HCT116 (cell line): ENCODE measurements around the gene CATSPERB. TPM values are rescaled to one million over a fixed set of nuclear protein-coding genes. Genes with fewer than 3 reads are reported as not detected.

ENCODE experiments used
- ATAC-seq: fragments of 200-7000 bp; cut with Tn5 transposase; 2 replicates; pipeline ENCODE4 v1.9.1; 2020; ENCODE audit warnings: mild to moderate bottlenecking, moderate library complexity
- BruUV-seq: library from RNA; stranded (reverse); fragments of 400-500 nt; replicated peaks from 2 replicates; lab custom pipeline; 2021; lab: Mats Ljungman, UMichigan
- CTCF ChIA-PET: fragments of 300-600 bp; sonication (Branson Sonifier 250); formaldehyde crosslinking; loops from one replicate; lab custom pipeline; 2021; ENCODE audit warnings: antibody characterized with exemption; lab: Charles Lee
- POLR2A ChIA-PET: fragments of 300-600, 350-600 bp; sonication (Branson Sonifier 250); formaldehyde crosslinking; loops from one replicate; lab custom pipeline; 2021; ENCODE audit warnings: antibody characterized with exemption; lab: Charles Lee
- RAD21 ChIA-PET, 2 experiments: fragments of 300-600 bp; sonication (Branson Sonifier 250); formaldehyde crosslinking; loops; one replicate each; lab custom pipeline; 2023; ENCODE audit warnings: low total read pairs in 2 of 2; ENCODE audit not compliant: uncharacterized antibody in 2 of 2, unreplicated experiment in 2 of 2, low non-redundant PET in 1 of 2; lab: Charles Lee
- DNase-seq: peaks from one replicate; pipeline ENCODE4 v3.0.0-alpha.2; 2010; ENCODE audit warnings: low read depth, low spot score
- H2AFZ ChIP-seq: fragments of 200-600 bp; shearing (Covaris generic), sonication (generic); 2 replicates; pipeline ENCODE4 v1.6.1; 2017; ENCODE audit warnings: low read depth, mixed run types, mixed read lengths, antibody characterized with exemption, low read length; ENCODE audit not compliant: poor library complexity, severe bottlenecking
- H3K27ac ChIP-seq: 2 replicates; pipeline ENCODE4 v1.5.1; 2012; ENCODE audit warnings: low read depth, low read length
- H3K27me3 ChIP-seq: fragments of 200-600 bp; sonication (generic); 2 replicates; pipeline ENCODE4 v1.6.1; 2016; ENCODE audit warnings: mixed run types, low read length, mixed read lengths; ENCODE audit not compliant: insufficient read depth
- H3K36me3 ChIP-seq, 2 experiments: fragments of 200-500 bp in 1 of 2; fragments of 200-600 bp in 1 of 2; sonication (Bioruptor generic) in 1 of 2; sonication (generic) in 1 of 2; 2 replicates each; pipeline versions ENCODE4 v1.5.1 to v1.6.1; 2014 to 2016; ENCODE audit warnings: low read length in 2 of 2, inconsistent platforms in 1 of 2, mixed read lengths in 1 of 2, mixed run types in 1 of 2; ENCODE audit not compliant: insufficient read depth in 2 of 2, control insufficient read depth in 1 of 2
- H3K4me1 ChIP-seq, 2 experiments: fragments of 200-600 bp in 1 of 2; sonication (generic) in 1 of 2; 2 replicates each; pipeline versions ENCODE4 v1.5.1 to v1.6.1; 2012 to 2017; ENCODE audit warnings: low read length in 2 of 2, inconsistent platforms in 1 of 2, mild to moderate bottlenecking in 1 of 2, mixed read lengths in 1 of 2, mixed run types in 1 of 2, moderate library complexity in 1 of 2; ENCODE audit not compliant: insufficient read depth in 2 of 2, control insufficient read depth in 1 of 2
- H3K4me2 ChIP-seq: fragments of 200-600 bp; sonication (generic); 2 replicates; pipeline ENCODE4 v1.6.1; 2017; ENCODE audit warnings: mixed run types, low read length, mixed read lengths
- H3K4me3 ChIP-seq, 2 experiments: fragments of 200-600 bp in 1 of 2; sonication (generic) in 1 of 2; replicated peaks in 1 of 2; 2 replicates each; pipeline ENCODE4 v1.5.1; 2011 to 2016; ENCODE audit warnings: low read length in 2 of 2, control low read depth in 1 of 2, low read depth in 1 of 2, mild to moderate bottlenecking in 1 of 2, mixed read lengths in 1 of 2, mixed run types in 1 of 2
- H3K79me2 ChIP-seq: fragments of 200-600 bp; sonication (generic); 2 replicates; pipeline ENCODE4 v1.6.1; 2017; ENCODE audit warnings: mild to moderate bottlenecking, mixed run types, low read length, moderate library complexity, mixed read lengths; ENCODE audit not compliant: insufficient read depth
- H3K9ac ChIP-seq: fragments of 200-600 bp; sonication (generic); 2 replicates; pipeline ENCODE4 v1.6.1; 2016; ENCODE audit warnings: low read length, mixed read lengths
- H3K9me2 ChIP-seq: fragments of 200-600 bp; sonication (generic), shearing (Covaris generic); 2 replicates; pipeline ENCODE4 v1.6.1; 2017; ENCODE audit warnings: mixed run types, mild to moderate bottlenecking, moderate library complexity; ENCODE audit not compliant: insufficient read depth
- H3K9me3 ChIP-seq, 2 experiments: fragments of 200-500 bp in 1 of 2; fragments of 200-600 bp in 1 of 2; sonication (Bioruptor generic) in 1 of 2; sonication (generic) in 1 of 2; 2 replicates each; pipeline ENCODE4 v1.6.1; 2014 to 2017; ENCODE audit warnings: low read length in 2 of 2, mixed read lengths in 2 of 2, inconsistent platforms in 1 of 2, low read depth in 1 of 2, mild to moderate bottlenecking in 1 of 2, mixed run types in 1 of 2, moderate library complexity in 1 of 2; ENCODE audit not compliant: control insufficient read depth in 1 of 2, insufficient read depth in 1 of 2
- H4K20me1 ChIP-seq: fragments of 200-600 bp; sonication (generic), shearing (Covaris generic); 2 replicates; pipeline ENCODE4 v1.6.1; 2017; ENCODE audit warnings: mixed run types, mild to moderate bottlenecking, moderate library complexity; ENCODE audit not compliant: insufficient read depth
- CBX3 ChIP-seq: IDR thresholded peaks from 2 replicates; pipeline ENCODE4 v1.6.1; 2012; ENCODE audit warnings: low read depth
- EGR1 ChIP-seq: IDR thresholded peaks from 2 replicates; pipeline ENCODE4 v1.6.1; 2012; ENCODE audit warnings: low read depth
- ELF1 ChIP-seq: IDR thresholded peaks from 2 replicates; pipeline ENCODE4 v1.6.1; 2012; ENCODE audit warnings: low read depth, borderline replicate concordance
- EZH2 ChIP-seq: fragments of 200-600 bp; sonication (generic); IDR thresholded peaks from 2 replicates; pipeline ENCODE4 v1.6.1; 2017; ENCODE audit warnings: antibody characterized with exemption, mixed run types
- EZH2phosphoT487 ChIP-seq: fragments of 200-600 bp; IDR thresholded peaks from 2 replicates; pipeline ENCODE4 v1.6.1; 2018; ENCODE audit warnings: antibody characterized with exemption, borderline replicate concordance
- FOSL1 ChIP-seq: IDR thresholded peaks from 2 replicates; pipeline ENCODE4 v1.6.1; 2012; ENCODE audit warnings: low read depth
- JUND ChIP-seq: IDR thresholded peaks from 2 replicates; pipeline ENCODE4 v1.6.1; 2012
- RAD21 ChIP-seq: IDR thresholded peaks from 2 replicates; pipeline ENCODE4 v1.6.1; 2012; ENCODE audit warnings: low read depth, mild to moderate bottlenecking
- SP1 ChIP-seq: IDR thresholded peaks from 2 replicates; pipeline ENCODE4 v1.6.1; 2012; ENCODE audit warnings: low read depth
- SRF ChIP-seq: IDR thresholded peaks from 2 replicates; pipeline ENCODE4 v1.6.1; 2012; ENCODE audit warnings: low read depth
- TCF7L2 ChIP-seq: IDR thresholded peaks from 2 replicates; pipeline ENCODE4 v1.7.0; 2011; ENCODE audit warnings: borderline replicate concordance, inconsistent platforms; ENCODE audit not compliant: insufficient read depth, insufficient read length; ENCODE audit errors: extremely low read depth
- ZFX ChIP-seq: fragments of 450-650 bp; IDR thresholded peaks from 2 replicates; pipeline ENCODE4 v1.6.1; 2017
- ZNF274 ChIP-seq: fragments of 200-500 bp; sonication (Bioruptor generic); IDR thresholded peaks from 2 replicates; pipeline ENCODE4 v1.6.1; 2014; ENCODE audit warnings: mild to moderate bottlenecking, low read depth, low read length, inconsistent platforms
- intact Hi-C: fragments of 100-400 bp; cut with micrococcal nuclease; formaldehyde crosslinking; loops from 2 replicates; pipeline ENCODE4 v1.10.0; 2022
- total RNA-seq: library from RNA; stranded (reverse); gene quantifications from one replicate; pipeline ENCODE4 v1.2.1, GENCODE V29; 2021; ENCODE audit not compliant: unreplicated experiment
- TF ChIP-seq, protein P1 (sequence below): IDR thresholded peaks from 2 replicates; pipeline ENCODE4 v1.6.1; 2012; ENCODE audit warnings: low read depth
- TF ChIP-seq, protein P2 (sequence below): IDR thresholded peaks from 2 replicates; pipeline ENCODE4 v1.6.1; 2011; ENCODE audit warnings: mild to moderate bottlenecking, low read length, moderate library complexity; ENCODE audit not compliant: insufficient replicate concordance; ENCODE audit errors: extremely low read depth

Gene CATSPERB
- total RNA-seq, 1 experiment from 2014 or later = 0.74 TPM

- TF ChIP-seq, protein P1, sequence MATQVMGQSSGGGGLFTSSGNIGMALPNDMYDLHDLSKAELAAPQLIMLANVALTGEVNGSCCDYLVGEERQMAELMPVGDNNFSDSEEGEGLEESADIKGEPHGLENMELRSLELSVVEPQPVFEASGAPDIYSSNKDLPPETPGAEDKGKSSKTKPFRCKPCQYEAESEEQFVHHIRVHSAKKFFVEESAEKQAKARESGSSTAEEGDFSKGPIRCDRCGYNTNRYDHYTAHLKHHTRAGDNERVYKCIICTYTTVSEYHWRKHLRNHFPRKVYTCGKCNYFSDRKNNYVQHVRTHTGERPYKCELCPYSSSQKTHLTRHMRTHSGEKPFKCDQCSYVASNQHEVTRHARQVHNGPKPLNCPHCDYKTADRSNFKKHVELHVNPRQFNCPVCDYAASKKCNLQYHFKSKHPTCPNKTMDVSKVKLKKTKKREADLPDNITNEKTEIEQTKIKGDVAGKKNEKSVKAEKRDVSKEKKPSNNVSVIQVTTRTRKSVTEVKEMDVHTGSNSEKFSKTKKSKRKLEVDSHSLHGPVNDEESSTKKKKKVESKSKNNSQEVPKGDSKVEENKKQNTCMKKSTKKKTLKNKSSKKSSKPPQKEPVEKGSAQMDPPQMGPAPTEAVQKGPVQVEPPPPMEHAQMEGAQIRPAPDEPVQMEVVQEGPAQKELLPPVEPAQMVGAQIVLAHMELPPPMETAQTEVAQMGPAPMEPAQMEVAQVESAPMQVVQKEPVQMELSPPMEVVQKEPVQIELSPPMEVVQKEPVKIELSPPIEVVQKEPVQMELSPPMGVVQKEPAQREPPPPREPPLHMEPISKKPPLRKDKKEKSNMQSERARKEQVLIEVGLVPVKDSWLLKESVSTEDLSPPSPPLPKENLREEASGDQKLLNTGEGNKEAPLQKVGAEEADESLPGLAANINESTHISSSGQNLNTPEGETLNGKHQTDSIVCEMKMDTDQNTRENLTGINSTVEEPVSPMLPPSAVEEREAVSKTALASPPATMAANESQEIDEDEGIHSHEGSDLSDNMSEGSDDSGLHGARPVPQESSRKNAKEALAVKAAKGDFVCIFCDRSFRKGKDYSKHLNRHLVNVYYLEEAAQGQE = no peak
- TF ChIP-seq EGR1 (no peak), SP1 (no peak), TCF7L2 (no peak), FOSL1 (no peak), ZFX (no peak)
These were observed 154.2 kb downstream of the CATSPERB start (continued) for GRCh38 chr14:91577632-91578233.

DNA sequence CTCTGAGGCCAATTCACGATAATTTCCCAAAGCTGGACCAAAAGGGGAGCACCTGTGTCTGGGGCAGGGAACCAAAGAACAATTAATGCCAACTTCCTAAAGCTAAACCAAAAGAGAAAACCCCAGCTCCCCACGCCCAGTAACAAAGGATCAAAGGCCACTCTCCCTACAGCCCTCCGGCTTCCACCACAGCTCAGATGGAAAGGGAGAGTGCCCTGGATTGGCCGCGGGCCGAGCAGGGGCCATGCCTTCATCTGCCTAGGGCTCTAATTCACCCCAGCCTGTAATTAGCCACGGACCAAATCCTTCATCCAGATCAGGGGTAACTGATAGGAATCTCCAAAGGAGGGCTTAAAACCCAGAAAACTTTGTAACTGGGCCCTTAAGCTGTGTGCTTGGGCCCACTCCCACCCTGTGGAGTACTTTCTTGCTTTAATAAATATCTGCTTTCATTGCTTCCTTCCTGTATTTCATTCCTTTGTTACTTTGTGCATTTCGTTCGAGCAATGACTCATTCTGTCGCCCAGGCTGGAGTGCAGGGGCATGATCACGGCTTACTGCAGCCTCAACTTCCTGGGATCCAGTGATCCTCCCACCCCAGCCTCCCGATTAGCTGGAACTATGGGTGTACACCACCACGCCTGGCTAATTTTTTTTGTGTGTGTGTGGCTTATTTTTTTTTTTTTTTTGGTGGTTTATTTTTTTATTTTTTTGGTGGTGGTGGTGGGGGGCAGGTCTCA lies 156.2 kb downstream of the CATSPERB start:
- Histone ChIP-seq H3K4me3 (no peak overlapping the region), H3K36me3 (no peaks in the 10 kb centered on the region), H3K27me3 (0 out of 2 replicates have a peak, but pooled peaks cover 6% of the 10 kb centered on the region), H3K9me3 (no peaks in the 10 kb centered on the region), H3K4me1 (peaks cover 5 to 15% of the 10 kb centered on the region in 2 experiments; a peak in 3 of 4 replicates), H3K4me2 (no peak overlapping the region), H3K27ac (no peak overlapping the region), H3K9ac (no peak overlapping the region), H3K79me2 (no peaks in the 10 kb centered on the region), H2AFZ (no peak overlapping the region), H3K9me2 (no peaks in the 10 kb centered on the region), H4K20me1 (no peaks in the 10 kb centered on the region)
- ChIA-PET RAD21 (no interaction called here), POLR2A (no interaction called here), CTCF (no interaction called here)
- ATAC-seq (no peak), DNase-seq (no peak)
- BruUV-seq = no TSS peak
- intact Hi-C loops = no loop called here
- TF ChIP-seq EZH2 (no peak), SRF (no peak), FOSL1 (no peak), ELF1 (no peak), RAD21 (no peak), JUND (no peak), CBX3 (no peak), EZH2phosphoT487 (no peak), ZNF274 (no peak)
- TF ChIP-seq, protein P2, sequence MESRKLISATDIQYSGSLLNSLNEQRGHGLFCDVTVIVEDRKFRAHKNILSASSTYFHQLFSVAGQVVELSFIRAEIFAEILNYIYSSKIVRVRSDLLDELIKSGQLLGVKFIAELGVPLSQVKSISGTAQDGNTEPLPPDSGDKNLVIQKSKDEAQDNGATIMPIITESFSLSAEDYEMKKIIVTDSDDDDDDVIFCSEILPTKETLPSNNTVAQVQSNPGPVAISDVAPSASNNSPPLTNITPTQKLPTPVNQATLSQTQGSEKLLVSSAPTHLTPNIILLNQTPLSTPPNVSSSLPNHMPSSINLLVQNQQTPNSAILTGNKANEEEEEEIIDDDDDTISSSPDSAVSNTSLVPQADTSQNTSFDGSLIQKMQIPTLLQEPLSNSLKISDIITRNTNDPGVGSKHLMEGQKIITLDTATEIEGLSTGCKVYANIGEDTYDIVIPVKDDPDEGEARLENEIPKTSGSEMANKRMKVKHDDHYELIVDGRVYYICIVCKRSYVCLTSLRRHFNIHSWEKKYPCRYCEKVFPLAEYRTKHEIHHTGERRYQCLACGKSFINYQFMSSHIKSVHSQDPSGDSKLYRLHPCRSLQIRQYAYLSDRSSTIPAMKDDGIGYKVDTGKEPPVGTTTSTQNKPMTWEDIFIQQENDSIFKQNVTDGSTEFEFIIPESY = no peak
- TF ChIP-seq, protein P1 = no peak
